GM19351 (cell line): ENCODE data around the gene TSPO2.
A peak's percentile ranks its signal among the peaks of the same experiment; 100 is the strongest.

Experiments
- ATAC-seq: cut with Tn5 transposase; IDR thresholded peaks from one replicate; pipeline ENCODE4 v1.9.1; 2021; ENCODE audit warnings: mild to moderate bottlenecking, moderate library complexity; ENCODE audit not compliant: unreplicated experiment

TSPO2 gene

GRCh38 chr6:41049955-41050354, 7.7 kb downstream of the TSPO2 start:
- no peak for ATAC-seq

GRCh38 chr6:41050536-41050935, 8.3 kb downstream of the TSPO2 start:
- ATAC-seq, result no peak

- no peak for ATAC-seq
Observed at GRCh38 chr6:41051873-41052272, 9.6 kb downstream of the TSPO2 start.

GRCh38 chr6:41053041-41053440, 10.8 kb downstream of the TSPO2 start, which contains the start of gene APOBEC2:
Gene APOBEC2, plus strand, starts transcription at chr6:41053202. Its CDS starts 146 bp downstream, at chr6:41053348.
- no peak for ATAC-seq

- no peak for ATAC-seq
Observed at GRCh38 chr6:41054511-41054910, 12.2 kb downstream of the TSPO2 start.

- no peak for ATAC-seq
Observed at GRCh38 chr6:41055149-41055548, 12.9 kb downstream of the TSPO2 start.

- ATAC-seq, result no peak
Observed at GRCh38 chr6:41056768-41057490, 14.7 kb downstream of the TSPO2 start.

GRCh38 chr6:41058783-41059181, 16.5 kb downstream of the TSPO2 start:
- no peak for ATAC-seq

GRCh38 chr6:41059556-41059955, 17.3 kb downstream of the TSPO2 start:
- no peak for ATAC-seq

GRCh38 chr6:41061196-41061726, 19.0 kb downstream of the TSPO2 start:
- no peak for ATAC-seq

- ATAC-seq, result no peak
Observed at GRCh38 chr6:41062056-41062455, 19.8 kb downstream of the TSPO2 start.

- ATAC-seq, result no peak
Observed at GRCh38 chr6:41063884-41064285, 21.6 kb downstream of the TSPO2 start.

GRCh38 chr6:41064841-41065240, 22.6 kb downstream of the TSPO2 start:
- no peak for ATAC-seq

- no peak for ATAC-seq
Observed at GRCh38 chr6:41065550-41066026, 23.3 kb downstream of the TSPO2 start.

GRCh38 chr6:41066867-41067304, 24.6 kb downstream of the TSPO2 start:
- ATAC-seq, result no peak

- ATAC-seq, result no peak
Observed at GRCh38 chr6:41071501-41071922, 29.2 kb downstream of the TSPO2 start.

- peak; percentile 69 for ATAC-seq
Observed at GRCh38 chr6:41071923-41072835, 29.9 kb downstream of the TSPO2 start, which contains the start of gene OARD1. Gene OARD1, minus strand, starts transcription at chr6:41072356. Its CDS starts 722 bp downstream, at chr6:41071634.

GRCh38 chr6:41072836-41073202, 30.6 kb downstream of the TSPO2 start, which contains the start of gene NFYA:
Gene NFYA, plus strand, starts transcription at chr6:41072974. Its CDS starts 6,116 bp downstream, at chr6:41079090.
- ATAC-seq, result peak; percentile 58

GRCh38 chr6:41073203-41073967, 31.1 kb downstream of the TSPO2 start:
- ATAC-seq, result peak; percentile 30

GRCh38 chr6:41073968-41074691, 31.9 kb downstream of the TSPO2 start:
- ATAC-seq, result no peak
